ENCODE measurements around the gene CD96. TPM values are rescaled to one million over a fixed set of nuclear protein-coding genes. Genes with fewer than 3 reads are reported as not detected.
"Not testable (repeated sequence)": the region's sequence is repeated elsewhere in the genome, so short reads cannot be mapped to it uniquely, and the experiment has no call there.

The CD96 gene
- total RNA-seq, 1 donor from 2014 or later, result 223 TPM

DNA sequence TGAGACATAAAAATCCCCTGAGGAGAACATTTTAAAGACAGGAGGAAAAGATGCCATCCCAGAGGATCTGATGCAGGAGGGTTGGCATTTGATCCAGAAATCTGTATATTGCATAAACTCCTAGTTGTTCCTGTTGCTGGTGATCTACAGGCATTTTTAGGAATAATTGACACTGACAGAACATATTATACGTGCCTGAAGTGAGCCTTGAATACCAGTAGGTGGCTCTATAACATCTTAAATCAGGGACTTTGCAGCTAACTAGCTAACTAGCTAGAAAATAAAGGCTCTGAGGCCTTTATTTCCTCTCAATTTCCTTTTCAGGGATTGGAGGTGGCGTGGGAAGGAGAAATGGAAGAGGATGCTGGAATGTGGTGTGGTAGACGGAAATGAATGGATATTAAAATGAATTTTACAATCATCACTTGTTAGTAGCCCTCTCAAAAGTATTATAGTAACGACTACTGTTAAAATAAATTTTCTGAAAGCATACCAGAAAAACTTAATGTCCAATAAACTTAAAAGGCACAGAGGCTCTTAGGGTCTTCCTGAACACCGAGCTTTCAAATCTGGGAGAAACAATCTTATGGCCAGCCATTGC, 127.0 kb downstream of the CD96 start:
- intact Hi-C loops (cut with micrococcal nuclease), result loop anchor here (1.0 kb wide), 6 partner anchors 22 to 374 kb away; no protein-coding TSS in a partner anchor

DNA sequence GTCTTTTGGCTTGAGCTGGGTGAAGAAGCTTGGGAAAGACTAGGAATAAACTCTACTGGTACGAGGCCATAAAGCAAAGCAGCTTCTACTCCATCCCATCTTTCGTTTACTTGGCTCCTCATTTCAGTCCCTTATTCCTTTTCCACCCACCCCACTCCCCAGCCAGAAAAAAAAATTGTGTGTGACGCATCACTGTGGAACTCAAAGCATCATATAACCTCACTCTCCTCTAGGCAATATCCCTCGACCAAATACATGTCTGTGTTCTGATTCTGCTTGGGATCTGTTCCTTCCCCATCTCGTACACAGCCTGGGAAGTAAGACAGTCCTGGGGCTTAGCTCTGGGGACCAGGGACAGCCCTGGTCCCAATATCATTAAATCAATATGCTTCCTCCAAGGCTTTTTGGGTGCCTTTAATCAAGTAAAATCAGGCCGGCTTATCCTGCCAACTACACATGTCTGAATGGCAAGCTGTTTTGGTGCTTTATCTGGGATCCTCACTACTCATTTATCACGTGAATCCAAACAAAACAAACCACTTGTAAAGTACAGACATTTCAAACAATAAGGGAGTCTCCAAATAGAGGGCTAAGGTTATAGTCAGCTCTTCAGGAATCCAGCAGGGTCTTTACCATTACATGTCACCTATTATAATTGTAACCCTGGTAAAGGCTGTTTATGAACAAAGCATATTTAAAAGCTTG, 128.1 kb downstream of the CD96 start:
- intact Hi-C loops (cut with micrococcal nuclease), result loop anchor here (1.0 kb wide), 5 partner anchors 21 to 373 kb away; no protein-coding TSS in a partner anchor

DNA sequence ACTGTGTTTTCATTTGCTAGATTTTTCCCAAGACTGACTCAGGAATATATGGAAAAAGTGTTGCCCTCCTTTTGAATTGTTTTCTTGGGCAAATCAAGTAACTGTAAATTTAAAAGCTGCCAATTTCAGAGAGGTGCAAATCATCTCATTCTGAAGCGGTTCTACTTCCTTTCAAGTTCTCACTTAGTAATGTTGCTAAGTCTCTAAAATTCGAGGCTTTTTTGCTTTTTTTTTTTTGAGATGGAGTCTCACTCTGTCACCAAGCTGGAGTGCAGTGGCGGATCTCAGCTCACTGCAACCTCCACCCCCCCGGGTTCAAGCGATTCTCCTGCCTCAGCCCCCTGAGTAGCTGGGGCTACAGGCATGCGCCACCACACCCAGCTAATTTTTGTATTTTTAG, 130.5 kb downstream of the CD96 start:
- intact Hi-C loops (cut with micrococcal nuclease), result not testable (repeated sequence)

DNA sequence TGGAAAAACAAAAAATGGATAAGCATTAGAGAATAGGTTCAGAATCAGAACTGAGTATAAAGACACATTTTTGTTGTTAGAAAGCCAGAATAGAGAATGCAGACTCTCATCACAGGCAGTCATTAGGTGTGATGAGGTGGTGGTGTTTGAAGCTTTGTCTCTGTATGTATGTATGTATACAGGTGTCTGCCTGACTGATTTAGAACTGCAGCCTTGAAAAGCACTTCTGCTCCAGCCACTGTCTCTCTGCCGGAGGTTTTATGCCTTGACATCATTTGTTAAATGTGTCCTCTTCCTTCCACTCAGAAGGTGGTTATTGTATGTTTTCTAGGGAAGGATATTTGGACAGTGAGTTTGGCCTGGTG, 133.8 kb downstream of the CD96 start:
- intact Hi-C loops (cut with micrococcal nuclease), result loop anchor here (1.0 kb wide), 1 partner anchor 9 kb away; no protein-coding TSS in a partner anchor

DNA sequence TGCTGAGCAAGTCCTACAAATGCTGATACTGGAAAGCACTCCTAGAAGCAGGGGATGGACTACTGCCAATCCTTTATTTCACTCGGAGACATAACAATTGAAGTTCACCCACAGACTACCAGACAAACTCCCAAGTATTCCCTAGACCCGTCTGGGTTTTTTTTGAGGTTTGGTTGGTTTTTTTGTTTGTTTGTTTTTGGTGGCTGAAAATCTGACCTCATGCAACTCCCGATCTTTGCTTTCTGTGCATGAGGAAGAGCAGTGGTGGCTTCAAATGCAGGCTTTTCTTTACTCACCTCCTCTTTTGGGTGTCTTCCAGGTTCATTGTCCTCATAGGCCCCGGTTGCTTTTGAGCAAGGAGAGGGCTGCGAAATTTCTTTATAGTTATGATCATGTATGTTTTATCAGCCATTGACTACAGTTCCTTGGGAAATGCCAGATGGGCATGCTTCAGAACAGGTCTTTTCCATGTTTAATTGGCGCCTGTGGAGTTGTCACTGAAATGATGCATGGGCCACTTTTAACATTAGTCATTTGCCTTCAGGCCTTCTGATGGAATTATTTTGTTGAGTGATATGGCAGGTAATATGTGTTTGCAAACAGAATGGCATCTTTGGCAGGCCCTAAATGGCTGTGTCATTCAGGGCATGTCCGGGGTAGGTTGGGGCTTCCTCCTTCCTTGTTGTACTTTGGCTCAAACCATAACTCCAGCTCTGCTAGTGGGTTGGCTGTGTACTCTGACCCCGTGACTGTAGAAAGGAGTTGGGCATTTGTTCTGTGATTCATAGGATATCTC, 134.4 kb downstream of the CD96 start:
- intact Hi-C loops (cut with micrococcal nuclease), result no loop called here

DNA sequence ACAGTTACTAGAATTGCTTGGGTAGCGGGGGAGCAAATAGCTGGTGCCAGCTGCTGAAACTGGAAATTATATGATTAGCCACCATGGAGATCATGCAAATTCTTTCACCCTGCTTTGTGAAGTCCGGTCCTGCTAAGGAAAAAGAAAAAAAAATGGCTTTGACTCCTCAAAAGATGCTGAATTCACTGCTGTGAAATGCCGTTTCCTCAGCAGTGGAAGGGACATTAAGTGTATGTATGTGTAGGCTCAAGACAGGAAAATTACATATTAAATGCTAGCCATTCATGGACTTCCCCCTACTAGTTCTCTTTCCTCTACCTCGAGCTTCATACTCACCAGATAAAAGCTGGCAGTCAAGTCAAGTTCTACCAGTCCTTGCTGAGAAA, 135.0 kb downstream of the CD96 start:
- intact Hi-C loops (cut with micrococcal nuclease), result no loop called here

DNA sequence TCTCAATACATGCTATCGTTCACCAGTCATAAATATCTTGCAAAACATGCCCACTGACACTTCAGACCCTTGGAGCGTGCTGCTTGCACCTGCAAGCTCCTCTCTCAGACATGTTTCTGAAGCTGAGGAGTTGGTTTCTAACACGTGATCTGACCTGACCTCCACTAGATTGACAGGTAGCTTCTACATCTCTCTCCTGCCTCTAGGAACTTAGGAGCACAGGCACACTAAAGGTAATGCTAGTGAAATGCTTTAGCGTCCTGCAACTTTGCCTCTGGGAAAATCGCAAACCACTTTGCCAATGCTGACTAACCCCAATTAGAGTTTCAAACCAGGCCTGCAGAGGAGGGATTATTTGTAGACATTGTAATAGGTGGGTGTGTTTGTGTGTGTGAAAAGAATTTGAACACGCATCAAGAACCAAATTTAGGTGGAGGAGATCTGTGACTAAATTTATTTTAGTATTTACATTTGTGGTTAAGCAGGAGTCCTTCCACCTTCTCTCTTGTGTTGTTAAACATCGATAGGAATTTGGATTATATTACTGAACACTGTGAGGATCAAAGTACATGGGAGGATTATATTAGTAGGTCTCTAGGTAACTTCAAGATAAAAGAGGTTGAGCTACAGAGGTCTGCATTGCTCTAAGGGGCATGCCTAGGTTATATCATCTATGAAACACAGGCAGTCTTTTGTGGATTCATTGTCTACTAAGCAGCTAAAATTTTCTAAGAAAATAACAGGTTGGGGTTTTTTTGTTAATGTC, 139.8 kb downstream of the CD96 start:
- intact Hi-C loops (cut with micrococcal nuclease), result no loop called here

DNA sequence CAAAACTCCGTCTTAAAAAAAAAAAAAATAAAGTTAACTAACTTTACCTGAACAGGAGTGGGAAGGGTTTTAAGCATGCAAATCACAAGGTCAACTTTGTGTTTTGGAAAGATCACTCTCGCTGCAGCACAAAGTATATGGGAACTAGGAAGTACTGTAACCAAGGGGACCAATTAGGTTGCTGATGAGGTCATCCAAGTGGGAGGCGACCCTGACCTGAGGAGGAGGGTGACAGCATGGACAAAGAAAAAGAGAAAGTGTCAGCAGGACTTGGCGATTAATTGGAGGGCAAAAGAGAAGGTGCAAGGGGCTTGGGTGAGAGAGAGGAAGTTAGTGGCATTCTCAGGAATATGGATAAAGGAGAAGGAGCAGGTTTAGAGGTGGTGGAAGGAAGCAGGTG, 142.6 kb downstream of the CD96 start:
- intact Hi-C loops (cut with micrococcal nuclease), result no loop called here

DNA sequence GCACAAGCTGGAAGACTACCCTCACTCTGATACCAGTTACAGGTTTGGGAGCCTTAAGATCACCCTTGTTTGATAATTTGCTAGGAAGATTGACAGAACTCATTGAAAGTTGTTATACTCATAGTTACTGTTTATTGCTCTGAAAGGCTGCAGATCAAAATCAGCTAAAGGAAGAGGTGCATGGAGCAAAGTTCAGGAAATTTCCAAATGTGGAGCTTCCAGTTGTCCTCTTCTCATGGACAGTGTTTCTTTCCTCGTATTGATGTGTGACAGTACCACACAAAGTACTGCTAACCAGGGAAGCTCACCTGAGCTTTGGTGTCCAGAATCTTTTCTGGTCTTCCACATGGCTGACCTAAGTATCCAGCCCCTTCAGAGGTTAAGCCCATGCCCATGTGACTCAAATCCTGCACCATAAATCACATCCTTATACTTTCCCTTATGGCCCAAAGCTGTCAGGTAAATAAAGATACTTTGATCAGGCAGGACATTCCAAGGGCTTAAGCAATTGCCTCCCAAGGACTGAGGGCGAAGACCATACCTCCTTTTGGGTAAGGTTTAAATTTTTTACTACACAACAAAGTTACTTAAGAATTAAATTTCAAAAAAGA, 146.3 kb downstream of the CD96 start:
- intact Hi-C loops (cut with micrococcal nuclease), result no loop called here

DNA sequence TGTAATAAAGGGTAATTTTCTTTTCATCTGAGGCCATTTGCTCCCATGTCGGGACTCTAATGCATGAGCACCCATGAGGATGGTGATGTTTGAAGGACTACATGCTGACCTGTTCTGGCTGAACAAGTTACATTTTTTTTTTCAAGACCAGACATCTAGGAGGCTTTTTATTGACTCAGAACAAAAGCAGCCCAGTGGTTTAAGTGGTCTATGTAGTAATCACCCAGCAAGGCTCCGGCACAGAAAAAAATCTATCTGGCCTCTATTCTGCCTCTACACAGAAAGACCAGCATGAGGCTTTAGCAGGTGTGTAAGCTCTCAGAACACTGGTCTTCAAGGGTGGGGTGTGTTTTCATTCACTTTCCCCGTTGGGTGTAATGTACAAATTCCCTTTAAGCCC, 148.2 kb downstream of the CD96 start:
- intact Hi-C loops (cut with micrococcal nuclease), result loop anchor here (5.0 kb wide), 1 partner anchor 113 kb away; no protein-coding TSS in a partner anchor

DNA sequence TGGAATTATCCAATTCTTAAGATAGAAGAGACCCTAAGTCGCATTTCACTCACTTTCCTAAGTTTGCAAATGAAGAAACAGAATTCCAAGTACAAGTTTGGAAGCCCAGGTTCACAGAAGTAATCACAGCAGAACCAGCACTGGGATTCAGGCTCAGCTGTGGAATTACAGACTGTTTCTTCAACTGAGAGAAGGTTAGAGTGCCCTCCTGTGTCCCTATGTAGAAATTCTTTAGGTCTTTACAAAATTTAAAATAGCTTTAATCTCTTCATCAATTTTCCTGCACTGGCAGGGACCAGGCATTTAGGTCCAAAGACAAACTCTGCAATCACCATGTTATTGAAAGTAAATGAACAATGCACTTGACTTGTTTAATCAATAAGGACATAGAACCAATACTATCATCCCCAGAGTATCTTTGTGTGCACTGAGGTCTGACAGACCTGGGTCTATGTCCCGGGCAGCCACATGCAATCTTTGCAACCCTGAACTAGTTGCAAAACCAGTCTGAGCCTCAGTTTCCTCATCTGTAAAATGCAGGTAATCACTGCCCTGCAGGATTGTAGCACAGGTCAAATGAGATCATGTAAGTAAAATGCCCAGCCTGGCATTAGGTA, 149.4 kb downstream of the CD96 start:
- intact Hi-C loops (cut with micrococcal nuclease), result loop anchor here (1.0 to 5.0 kb wide), 2 partner anchors 22 to 114 kb away; no protein-coding TSS in a partner anchor

DNA sequence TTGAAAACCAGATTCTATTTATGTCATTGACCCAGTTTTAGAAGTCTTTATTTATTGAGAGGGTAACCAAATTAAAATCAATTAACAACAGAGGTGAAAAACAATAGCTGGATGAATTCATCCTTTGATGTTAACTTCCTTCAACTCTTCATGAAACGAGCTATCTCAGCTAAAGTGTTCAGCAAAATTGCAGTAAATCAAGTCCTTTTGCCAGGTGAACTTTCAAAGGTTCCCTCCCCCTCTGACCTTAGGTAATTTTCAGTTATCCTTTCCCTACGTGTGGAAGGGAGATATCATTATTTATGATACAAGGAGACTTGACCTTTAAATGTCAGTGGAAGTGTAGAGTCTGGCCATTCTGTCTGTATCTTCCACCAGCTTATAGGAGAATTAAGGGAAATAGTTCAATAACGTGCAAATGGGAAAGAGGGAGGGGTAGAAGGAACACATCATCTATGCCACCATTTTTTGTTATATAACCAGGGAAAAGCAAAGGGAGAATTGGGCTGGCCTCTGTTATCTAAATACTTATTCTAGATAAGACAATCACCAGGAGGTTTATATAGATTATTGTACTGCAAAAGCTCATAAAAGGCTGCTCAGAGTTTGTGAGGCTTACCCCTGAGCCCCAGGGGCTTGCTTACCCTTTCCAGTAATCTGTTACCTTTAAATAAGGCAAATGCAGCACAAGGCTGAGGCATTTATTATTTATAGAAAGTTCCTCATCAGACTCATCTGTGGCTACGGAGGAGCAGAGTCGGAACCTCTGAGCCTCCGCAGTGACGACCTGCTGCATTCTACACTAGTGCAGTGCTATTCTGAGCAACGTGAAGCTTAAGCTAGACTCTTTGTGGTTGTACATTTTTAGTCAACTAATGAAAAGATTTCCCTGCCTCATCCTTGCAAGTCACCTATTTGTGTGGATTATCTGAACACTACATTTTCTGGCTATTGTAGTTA, 150.9 kb downstream of the CD96 start:
- intact Hi-C loops (cut with micrococcal nuclease), result loop anchor here (5.0 kb wide), 1 partner anchor 116 kb away; no protein-coding TSS in a partner anchor

DNA sequence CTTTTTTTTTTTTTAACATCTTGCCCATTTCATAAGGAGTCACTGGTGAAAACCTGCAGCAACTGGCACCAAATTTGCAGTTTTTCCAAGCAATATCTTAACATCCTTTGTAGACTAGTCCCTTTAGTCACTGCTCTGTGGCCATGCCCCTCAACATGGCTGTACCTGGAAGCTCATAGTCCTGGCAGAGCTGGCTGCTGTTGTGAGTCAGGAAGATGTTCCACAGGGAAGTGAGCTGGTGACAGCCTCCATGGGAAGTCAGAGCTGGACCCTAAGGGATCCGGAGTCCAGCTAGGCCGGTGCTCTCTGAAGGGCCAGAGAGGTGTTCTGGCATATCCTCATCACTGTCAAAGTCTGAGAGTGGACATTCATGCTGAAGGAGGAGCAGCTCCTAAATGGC, 152.5 kb downstream of the CD96 start:
- intact Hi-C loops (cut with micrococcal nuclease), result loop anchor here (5.0 kb wide), 1 partner anchor 117 kb away; no protein-coding TSS in a partner anchor

DNA sequence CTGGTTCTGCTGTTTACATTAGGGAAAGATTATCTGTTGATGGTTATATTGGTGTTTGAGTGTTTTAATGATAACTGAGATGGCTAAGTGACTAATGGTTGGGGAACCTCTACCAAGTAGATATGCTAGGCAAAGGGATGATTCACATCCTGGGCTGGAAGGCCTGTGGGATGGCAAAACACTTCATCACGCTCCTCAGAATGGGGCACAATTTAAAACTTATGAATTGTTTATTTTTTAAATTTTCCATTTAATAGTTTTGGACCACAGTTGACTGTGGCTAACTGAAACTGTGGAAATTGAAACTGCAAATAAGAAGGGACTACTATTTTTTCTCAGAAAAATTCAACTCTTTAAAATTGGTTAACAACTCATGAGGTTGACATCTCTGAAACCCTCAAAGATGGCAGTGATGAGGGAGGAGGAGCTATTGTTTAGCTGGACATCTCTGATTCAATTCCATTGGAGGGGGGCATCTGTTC, 153.7 kb downstream of the CD96 start:
- intact Hi-C loops (cut with micrococcal nuclease), result no loop called here

DNA sequence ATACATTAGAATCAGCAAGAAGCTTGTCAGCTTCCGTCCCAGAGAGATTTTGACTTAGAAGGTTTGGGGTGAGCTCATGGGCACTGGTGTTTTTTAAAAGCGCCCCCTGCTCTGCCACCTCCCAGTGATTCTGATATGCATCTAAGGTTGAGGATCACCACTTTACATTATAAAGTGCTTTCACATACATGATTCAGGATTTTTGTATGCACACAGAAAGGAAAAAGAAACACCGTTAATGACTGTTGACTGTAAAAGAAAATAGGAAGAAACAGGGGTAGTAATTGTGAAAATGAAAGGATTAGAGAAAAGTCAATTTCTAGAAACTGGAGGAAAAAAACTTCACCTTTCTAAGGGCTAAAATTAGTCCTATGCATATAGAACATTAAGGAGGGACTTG, 158.1 kb downstream of the CD96 start:
- intact Hi-C loops (cut with micrococcal nuclease), result no loop called here

DNA sequence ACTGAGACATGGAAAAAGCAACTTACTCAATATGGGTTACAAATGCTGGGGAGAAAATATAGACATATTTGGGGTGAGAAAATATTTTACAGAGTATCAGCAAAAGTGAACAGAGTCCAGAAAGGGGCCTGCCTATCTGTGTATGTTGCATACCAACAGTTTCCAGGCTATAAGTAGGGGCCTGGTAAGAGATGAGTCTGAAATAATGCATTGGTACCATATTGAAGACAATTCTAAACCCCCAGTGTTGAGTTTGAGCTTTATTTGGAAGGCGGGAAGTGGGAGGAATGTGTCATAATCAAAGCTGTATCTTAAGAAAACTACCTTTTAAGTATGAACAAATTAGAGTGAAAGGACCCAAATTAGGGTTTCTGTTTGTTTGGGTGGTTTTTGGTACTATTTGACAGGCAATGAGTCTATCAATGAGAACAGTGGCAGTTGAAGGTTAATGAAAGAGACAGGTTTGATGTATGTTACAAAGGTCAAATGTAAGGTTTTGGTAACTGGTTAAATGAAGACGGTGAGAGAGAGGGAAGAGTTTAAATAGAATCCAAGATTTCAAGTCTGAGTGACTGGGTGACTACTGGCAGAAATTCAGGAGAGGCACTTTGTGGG, 159.4 kb downstream of the CD96 start:
- intact Hi-C loops (cut with micrococcal nuclease), result no loop called here

All from T-helper 2 cell treated with Interferon-gamma antibody and Interleukin-4, amounts not matched to agents 100 ng/mL and 5 ng/mL, for 36 hours (primary cell).